SK-N-SH treated with all-trans-retinoic acid at 6 μM for 48 hours (cell line): Measurements from ENCODE around the gene CYP3A5.

Experiments
- ATAC-seq: fragments of 200-7000 bp; cut with Tn5 transposase; 3 replicates; pipeline ENCODE4 v1.9.1; 2020; ENCODE audit warnings: mild to moderate bottlenecking, moderate library complexity
- ARNTL ChIP-seq: fragments of 450-650 bp; formaldehyde crosslinking; IDR thresholded peaks from 2 replicates; pipeline ENCODE4 v1.5.0; 2020; ENCODE audit warnings: low read depth, mild to moderate bottlenecking, moderate library complexity, borderline replicate concordance
- BACH2 ChIP-seq: fragments of 250-450 bp; sonication (Bioruptor Pico); IDR thresholded peaks from 2 replicates; pipeline ENCODE4 v1.9.0; 2021; ENCODE audit warnings: mild to moderate bottlenecking, borderline replicate concordance
- CSDC2 ChIP-seq: fragments of 250-450 bp; sonication (Bioruptor Pico); IDR thresholded peaks from 2 replicates; pipeline ENCODE4 v1.5.0; 2020; ENCODE audit warnings: mild to moderate bottlenecking, moderate library complexity
- ESRRG ChIP-seq: fragments of 250-450 bp; sonication (Bioruptor Pico); IDR thresholded peaks from 2 replicates; pipeline ENCODE4 v1.6.1; 2021; ENCODE audit warnings: mild to moderate bottlenecking
- GLIS3 ChIP-seq: fragments of 250-450 bp; sonication (Bioruptor Pico); IDR thresholded peaks from 2 replicates; pipeline ENCODE4 v1.5.0; 2020; ENCODE audit warnings: mild to moderate bottlenecking, moderate library complexity
- ISL1 ChIP-seq: fragments of 250-450 bp; sonication (Bioruptor Pico); IDR thresholded peaks from 2 replicates; pipeline ENCODE4 v2.1.2; 2022; ENCODE audit warnings: mild to moderate bottlenecking, moderate library complexity
- OSR1 ChIP-seq: fragments of 250-450 bp; sonication (Bioruptor Pico); IDR thresholded peaks from 2 replicates; pipeline ENCODE4 v1.8.0; 2022; ENCODE audit warnings: moderate library complexity, mild to moderate bottlenecking, inconsistent platforms
- RARB ChIP-seq: fragments of 250-450 bp; sonication (Bioruptor Pico); IDR thresholded peaks from 2 replicates; pipeline ENCODE4 v1.8.0; 2021; ENCODE audit warnings: mild to moderate bottlenecking, moderate library complexity
- SNAI2 ChIP-seq: fragments of 250-450 bp; sonication (Bioruptor Pico); IDR thresholded peaks from 2 replicates; pipeline ENCODE4 v1.5.0; 2020; ENCODE audit warnings: mild to moderate bottlenecking, moderate library complexity
- TCF4 ChIP-seq: fragments of 250-450 bp; sonication (Bioruptor Pico); IDR thresholded peaks from 2 replicates; pipeline ENCODE4 v1.8.0; 2021; ENCODE audit warnings: mild to moderate bottlenecking, moderate library complexity, borderline replicate concordance
- TOX ChIP-seq: fragments of 250-450 bp; sonication (Bioruptor Pico); IDR thresholded peaks from 2 replicates; pipeline ENCODE4 v1.8.0; 2021; ENCODE audit warnings: mild to moderate bottlenecking, moderate library complexity, borderline replicate concordance
- ZC3H10 ChIP-seq: fragments of 250-450 bp; sonication (Bioruptor Pico); IDR thresholded peaks from 2 replicates; pipeline ENCODE4 v1.5.1; 2021; ENCODE audit warnings: mild to moderate bottlenecking, moderate library complexity
- ZFP3 ChIP-seq: fragments of 250-450 bp; sonication (Bioruptor Pico); IDR thresholded peaks from 2 replicates; pipeline ENCODE4 v1.5.0; 2020; ENCODE audit warnings: mild to moderate bottlenecking, moderate library complexity
- ZNF565 ChIP-seq: fragments of 450-650 bp; formaldehyde crosslinking; conservative IDR thresholded peaks from 2 replicates; pipeline ENCODE4 v1.5.0; 2020; ENCODE audit warnings: low read depth, mild to moderate bottlenecking, moderate library complexity
- ZNF70 ChIP-seq: fragments of 450-650 bp; formaldehyde crosslinking; IDR thresholded peaks from 2 replicates; pipeline ENCODE4 v1.5.0; 2020; ENCODE audit warnings: mild to moderate bottlenecking, moderate library complexity
- ZNF8 ChIP-seq: fragments of 450-650 bp; formaldehyde crosslinking; IDR thresholded peaks from 2 replicates; pipeline ENCODE4 v1.5.0; 2020; ENCODE audit warnings: mild to moderate bottlenecking, moderate library complexity
- TF ChIP-seq, protein P1 (sequence below): fragments of 250-450 bp; sonication (Bioruptor Pico); IDR thresholded peaks from 2 replicates; pipeline ENCODE4 v1.8.0; 2020; ENCODE audit warnings: mild to moderate bottlenecking, moderate library complexity, borderline replicate concordance
- TF ChIP-seq, protein P2 (sequence below): fragments of 250-450 bp; sonication (Bioruptor Pico); IDR thresholded peaks from 2 replicates; pipeline ENCODE4 v1.5.0; 2020; ENCODE audit warnings: mild to moderate bottlenecking, moderate library complexity
- TF ChIP-seq, protein P3 (sequence below): fragments of 250-450 bp; sonication (Bioruptor Pico); IDR thresholded peaks from 2 replicates; pipeline ENCODE4 v1.5.1; 2021; ENCODE audit warnings: mild to moderate bottlenecking, moderate library complexity
- TF ChIP-seq, protein P4 (sequence below): fragments of 250-450 bp; sonication (Bioruptor Pico); IDR thresholded peaks from 2 replicates; pipeline ENCODE4 v1.8.0; 2021; ENCODE audit warnings: low read depth, mild to moderate bottlenecking, moderate library complexity, borderline replicate concordance

CYP3A5 gene

GRCh38 chr7:99601656-99602310 is 78.0 kb downstream of the CYP3A5 start:
- ATAC-seq = peak; percentile 36
- TF ChIP-seq, protein P1, sequence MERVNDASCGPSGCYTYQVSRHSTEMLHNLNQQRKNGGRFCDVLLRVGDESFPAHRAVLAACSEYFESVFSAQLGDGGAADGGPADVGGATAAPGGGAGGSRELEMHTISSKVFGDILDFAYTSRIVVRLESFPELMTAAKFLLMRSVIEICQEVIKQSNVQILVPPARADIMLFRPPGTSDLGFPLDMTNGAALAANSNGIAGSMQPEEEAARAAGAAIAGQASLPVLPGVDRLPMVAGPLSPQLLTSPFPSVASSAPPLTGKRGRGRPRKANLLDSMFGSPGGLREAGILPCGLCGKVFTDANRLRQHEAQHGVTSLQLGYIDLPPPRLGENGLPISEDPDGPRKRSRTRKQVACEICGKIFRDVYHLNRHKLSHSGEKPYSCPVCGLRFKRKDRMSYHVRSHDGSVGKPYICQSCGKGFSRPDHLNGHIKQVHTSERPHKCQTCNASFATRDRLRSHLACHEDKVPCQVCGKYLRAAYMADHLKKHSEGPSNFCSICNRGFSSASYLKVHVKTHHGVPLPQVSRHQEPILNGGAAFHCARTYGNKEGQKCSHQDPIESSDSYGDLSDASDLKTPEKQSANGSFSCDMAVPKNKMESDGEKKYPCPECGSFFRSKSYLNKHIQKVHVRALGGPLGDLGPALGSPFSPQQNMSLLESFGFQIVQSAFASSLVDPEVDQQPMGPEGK (CRISPR knock-in tag) = no peak
- TF ChIP-seq TCF4 = no peak
- TF ChIP-seq, protein P2, sequence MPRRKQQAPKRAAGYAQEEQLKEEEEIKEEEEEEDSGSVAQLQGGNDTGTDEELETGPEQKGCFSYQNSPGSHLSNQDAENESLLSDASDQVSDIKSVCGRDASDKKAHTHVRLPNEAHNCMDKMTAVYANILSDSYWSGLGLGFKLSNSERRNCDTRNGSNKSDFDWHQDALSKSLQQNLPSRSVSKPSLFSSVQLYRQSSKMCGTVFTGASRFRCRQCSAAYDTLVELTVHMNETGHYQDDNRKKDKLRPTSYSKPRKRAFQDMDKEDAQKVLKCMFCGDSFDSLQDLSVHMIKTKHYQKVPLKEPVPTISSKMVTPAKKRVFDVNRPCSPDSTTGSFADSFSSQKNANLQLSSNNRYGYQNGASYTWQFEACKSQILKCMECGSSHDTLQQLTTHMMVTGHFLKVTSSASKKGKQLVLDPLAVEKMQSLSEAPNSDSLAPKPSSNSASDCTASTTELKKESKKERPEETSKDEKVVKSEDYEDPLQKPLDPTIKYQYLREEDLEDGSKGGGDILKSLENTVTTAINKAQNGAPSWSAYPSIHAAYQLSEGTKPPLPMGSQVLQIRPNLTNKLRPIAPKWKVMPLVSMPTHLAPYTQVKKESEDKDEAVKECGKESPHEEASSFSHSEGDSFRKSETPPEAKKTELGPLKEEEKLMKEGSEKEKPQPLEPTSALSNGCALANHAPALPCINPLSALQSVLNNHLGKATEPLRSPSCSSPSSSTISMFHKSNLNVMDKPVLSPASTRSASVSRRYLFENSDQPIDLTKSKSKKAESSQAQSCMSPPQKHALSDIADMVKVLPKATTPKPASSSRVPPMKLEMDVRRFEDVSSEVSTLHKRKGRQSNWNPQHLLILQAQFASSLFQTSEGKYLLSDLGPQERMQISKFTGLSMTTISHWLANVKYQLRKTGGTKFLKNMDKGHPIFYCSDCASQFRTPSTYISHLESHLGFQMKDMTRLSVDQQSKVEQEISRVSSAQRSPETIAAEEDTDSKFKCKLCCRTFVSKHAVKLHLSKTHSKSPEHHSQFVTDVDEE (CRISPR knock-in tag) = no peak
- TF ChIP-seq ARNTL = no peak
- no peak for TF ChIP-seq ZNF8 (CRISPR knock-in tag)
- TF ChIP-seq BACH2 (CRISPR knock-in tag) = no peak
- no peak for TF ChIP-seq RARB (CRISPR knock-in tag)
- TF ChIP-seq ISL1 = no peak
- TF ChIP-seq GLIS3 (CRISPR knock-in tag) = no peak
- no peak for TF ChIP-seq ESRRG (CRISPR knock-in tag)
- no peak for TF ChIP-seq ZNF70
- no peak for TF ChIP-seq ZNF565 (CRISPR knock-in tag)
- no peak for TF ChIP-seq ZFP3 (CRISPR knock-in tag)
- TF ChIP-seq CSDC2 (CRISPR knock-in tag) = no peak
- TF ChIP-seq, protein P3, sequence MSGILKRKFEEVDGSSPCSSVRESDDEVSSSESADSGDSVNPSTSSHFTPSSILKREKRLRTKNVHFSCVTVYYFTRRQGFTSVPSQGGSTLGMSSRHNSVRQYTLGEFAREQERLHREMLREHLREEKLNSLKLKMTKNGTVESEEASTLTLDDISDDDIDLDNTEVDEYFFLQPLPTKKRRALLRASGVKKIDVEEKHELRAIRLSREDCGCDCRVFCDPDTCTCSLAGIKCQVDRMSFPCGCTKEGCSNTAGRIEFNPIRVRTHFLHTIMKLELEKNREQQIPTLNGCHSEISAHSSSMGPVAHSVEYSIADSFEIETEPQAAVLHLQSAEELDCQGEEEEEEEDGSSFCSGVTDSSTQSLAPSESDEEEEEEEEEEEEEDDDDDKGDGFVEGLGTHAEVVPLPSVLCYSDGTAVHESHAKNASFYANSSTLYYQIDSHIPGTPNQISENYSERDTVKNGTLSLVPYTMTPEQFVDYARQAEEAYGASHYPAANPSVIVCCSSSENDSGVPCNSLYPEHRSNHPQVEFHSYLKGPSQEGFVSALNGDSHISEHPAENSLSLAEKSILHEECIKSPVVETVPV (CRISPR knock-in tag) = no peak
- TF ChIP-seq, protein P4, sequence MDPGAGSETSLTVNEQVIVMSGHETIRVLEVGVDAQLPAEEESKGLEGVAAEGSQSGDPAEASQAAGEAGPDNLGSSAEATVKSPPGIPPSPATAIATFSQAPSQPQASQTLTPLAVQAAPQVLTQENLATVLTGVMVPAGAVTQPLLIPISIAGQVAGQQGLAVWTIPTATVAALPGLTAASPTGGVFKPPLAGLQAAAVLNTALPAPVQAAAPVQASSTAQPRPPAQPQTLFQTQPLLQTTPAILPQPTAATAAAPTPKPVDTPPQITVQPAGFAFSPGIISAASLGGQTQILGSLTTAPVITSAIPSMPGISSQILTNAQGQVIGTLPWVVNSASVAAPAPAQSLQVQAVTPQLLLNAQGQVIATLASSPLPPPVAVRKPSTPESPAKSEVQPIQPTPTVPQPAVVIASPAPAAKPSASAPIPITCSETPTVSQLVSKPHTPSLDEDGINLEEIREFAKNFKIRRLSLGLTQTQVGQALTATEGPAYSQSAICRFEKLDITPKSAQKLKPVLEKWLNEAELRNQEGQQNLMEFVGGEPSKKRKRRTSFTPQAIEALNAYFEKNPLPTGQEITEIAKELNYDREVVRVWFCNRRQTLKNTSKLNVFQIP (CRISPR knock-in tag) = no peak
- no peak for TF ChIP-seq TOX (CRISPR knock-in tag)
- TF ChIP-seq SNAI2 (CRISPR knock-in tag) = no peak
- TF ChIP-seq, all 23 proteins: peak for 0

- ATAC-seq = no peak
- TF ChIP-seq ARNTL = no peak
- TF ChIP-seq, protein P2 (CRISPR knock-in tag) = no peak
- TF ChIP-seq, protein P1 (CRISPR knock-in tag) = no peak
- no peak for TF ChIP-seq ZNF565 (CRISPR knock-in tag)
- TF ChIP-seq ZC3H10 = no peak
- no peak for TF ChIP-seq TCF4
- TF ChIP-seq OSR1 = no peak
- TF ChIP-seq BACH2 (CRISPR knock-in tag) = no peak
- TF ChIP-seq GLIS3 (CRISPR knock-in tag) = no peak
- TF ChIP-seq TOX (CRISPR knock-in tag) = no peak
- TF ChIP-seq ZFP3 (CRISPR knock-in tag) = no peak
These were observed 80.0 kb downstream of the CYP3A5 start for GRCh38 chr7:99599836-99600235.
